ENCODE results near the gene TMEM123. TPM values are rescaled to one million over a fixed set of nuclear protein-coding genes. Genes with fewer than 3 reads are reported as not detected.

TMEM123 gene
- total and polyA plus RNA-seq, 2 donors (not counting 3 experiments of a cell fraction or from before 2014, with no cell fraction given) = 201 to 257 TPM

GRCh38 chr11:102346456-102346747 is 106.2 kb downstream of the TMEM123 start:
- Histone ChIP-seq H3K4me1 (ENCODE audit: control insufficient read depth, extremely low read depth, insufficient read depth, low read length) (peaks cover 43% of the 10 kb centered on the region), H3K4me3 (replicated peaks in 1 of 3; ENCODE audit: insufficient read depth in 1 of 3, low read depth in 1 of 3, low read length in 3 of 3) (peak overlapping the region; percentile 23 to 99 (median 69)), H3K4me2 (ENCODE audit: insufficient read depth, low read length) (peak overlapping the region; percentile 93), H4K20me1 (replicated peaks; ENCODE audit: control insufficient read depth, extremely low read depth, insufficient read depth, low read length) (peaks cover 4% of the 10 kb centered on the region), H3K9me1 (replicated peaks; ENCODE audit: control insufficient read depth, extremely low read depth, insufficient read depth, low read length) (no peaks in the 10 kb centered on the region), H2AFZ (ENCODE audit: low read depth, low read length) (no peak overlapping the region), H3K36me3 (ENCODE audit: control insufficient read depth in 2 of 2, extremely low read depth in 1 of 2, insufficient read depth in 2 of 2, low read length in 2 of 2) (peaks cover 0 to 6% of the 10 kb centered on the region in 2 experiments), H3K9me3 (replicated peaks; ENCODE audit: control insufficient read depth, insufficient read depth, low read length) (no peaks in the 10 kb centered on the region), H3K27ac (ENCODE audit: insufficient read depth, low read depth, low read length) (peak overlapping the region; percentile 89), H3K27me3 (ENCODE audit: control insufficient read depth in 2 of 2, insufficient read depth in 2 of 2, low read length in 2 of 2) (no peaks in the 10 kb centered on the region), H3K9ac (replicated peaks; ENCODE audit: extremely low read depth, insufficient read depth, low read length) (peak overlapping the region; percentile 95), H3K79me2 (ENCODE audit: control insufficient read depth, insufficient read depth, low read length) (peaks cover 40% of the 10 kb centered on the region)
- POLR2A ChIA-PET = no interaction called here
- FAIRE-seq (no peak), DNase-seq (ENCODE audit: low read depth, low spot score) (peak; percentile 79)
- dilution Hi-C loops (cut with MboI; ENCODE audit: extremely low pct_ligation_motif_present, low sequenced_read_pairs) = no loop called here
- TF ChIP-seq POLR2A (IDR thresholded peaks at IDR 0.05; ENCODE audit: low read depth, low read length) (no peak), MAX (IDR thresholded peaks at IDR 0.05; ENCODE audit: insufficient read depth, insufficient read length) (no peak), FOS (IDR thresholded peaks at IDR 0.05; ENCODE audit: borderline replicate concordance, insufficient read depth, low read length) (no peak), POLR2AphosphoS5 (IDR thresholded peaks at IDR 0.05; ENCODE audit: insufficient read depth, low read depth, low read length) (no peak), CTCF (IDR thresholded peaks at IDR 0.05; ENCODE audit: extremely low read depth in 1 of 2, insufficient read depth in 1 of 2, low read depth in 1 of 2, low read length in 2 of 2) (no peak), JUN (IDR thresholded peaks at IDR 0.05; ENCODE audit: borderline replicate concordance, insufficient read depth, insufficient read length, low read depth) (no peak), MYC (IDR thresholded peaks at IDR 0.05; ENCODE audit: low read depth, low read length) (no peak), GATA2 (IDR thresholded peaks at IDR 0.05; ENCODE audit: insufficient read depth, insufficient read length, low read depth, low read length) (no peak), EZH2 (IDR thresholded peaks at IDR 0.05; ENCODE audit: borderline replicate concordance, low read depth, low read length, severe bottlenecking) (no peak)
- intact Hi-C loops (cut with micrococcal nuclease) = loop anchor here (1.0 to 5.0 kb wide), 9 partner anchors 38 to 484 kb away; partner anchors contain the start of genes MMP1 and YAP1
- TSS peak; percentile 83 for BruUV-seq (replicated peaks)
- CTCF ChIA-PET = interaction anchor here (0.9 kb wide), 1 partner anchor 266 kb away, joined by 3 read pairs; no protein-coding TSS in a partner anchor

Other genes with a start within 250 kb of the TMEM123 start
- 0.60 and 1.4 TPM in 2 replicates for gene BIRC3, start 135.3 kb downstream of the TMEM123 start, total RNA-seq
- 0.28 and 0.37 TPM in 2 replicates for gene BIRC3, start 135.3 kb downstream of the TMEM123 start, polyA plus RNA-seq
- 47.3 and 49.9 TPM in 2 replicates for gene BIRC2, start 105.6 kb downstream of the TMEM123 start, total RNA-seq
- gene BIRC2, start 105.6 kb downstream of the TMEM123 start, polyA plus RNA-seq = 32.9 and 42.8 TPM in 2 replicates
- 1.4 TPM in 1 of 2 replicates, not detected in the other for gene MMP7, start 78.0 kb upstream of the TMEM123 start, total RNA-seq
- gene MMP7, start 78.0 kb upstream of the TMEM123 start, polyA plus RNA-seq = 0.25 and 0.65 TPM in 2 replicates
- not detected in 2 replicates for gene MMP20, start 172.6 kb upstream of the TMEM123 start, total RNA-seq
- gene MMP20, start 172.6 kb upstream of the TMEM123 start, polyA plus RNA-seq = not detected in 2 replicates